GM19240 (cell line): ENCODE measurements around the gene CD34.

ENCODE experiments used
- DNase-seq: peaks from one replicate; pipeline ENCODE4 v3.0.0; 2011; ENCODE audit warnings: low spot score; ENCODE audit not compliant: insufficient read length

Gene CD34

GRCh38 chr1:207836591-207837347, 74.2 kb downstream of the CD34 start:
- no peak for DNase-seq

- no peak for DNase-seq
Measured at GRCh38 chr1:207835958-207836357, 75.0 kb downstream of the CD34 start.

GRCh38 chr1:207833956-207834660, 76.8 kb downstream of the CD34 start:
- no peak for DNase-seq

GRCh38 chr1:207833381-207833780, 77.5 kb downstream of the CD34 start:
- no peak for DNase-seq

DNA sequence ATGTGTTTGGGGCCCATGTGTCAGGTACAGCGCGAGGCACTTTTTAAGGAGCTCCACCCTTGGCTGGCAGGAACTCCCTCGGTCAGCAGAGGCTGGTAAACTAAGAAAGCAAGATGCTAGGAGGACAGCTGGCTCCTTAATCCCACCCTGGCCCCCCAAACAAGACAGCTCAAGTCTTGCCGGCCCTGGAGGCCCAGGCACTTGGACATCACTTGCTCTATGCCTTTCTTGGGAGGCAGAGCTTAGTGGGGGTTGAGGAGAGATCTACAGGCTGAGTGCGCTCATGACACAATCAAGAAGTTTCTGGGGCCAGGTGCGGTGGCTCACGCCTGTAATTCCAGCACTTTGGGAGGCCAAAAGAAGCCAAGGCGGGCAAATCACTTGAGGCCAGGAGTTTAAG, 78.1 kb downstream of the CD34 start:
- no peak for DNase-seq

DNA sequence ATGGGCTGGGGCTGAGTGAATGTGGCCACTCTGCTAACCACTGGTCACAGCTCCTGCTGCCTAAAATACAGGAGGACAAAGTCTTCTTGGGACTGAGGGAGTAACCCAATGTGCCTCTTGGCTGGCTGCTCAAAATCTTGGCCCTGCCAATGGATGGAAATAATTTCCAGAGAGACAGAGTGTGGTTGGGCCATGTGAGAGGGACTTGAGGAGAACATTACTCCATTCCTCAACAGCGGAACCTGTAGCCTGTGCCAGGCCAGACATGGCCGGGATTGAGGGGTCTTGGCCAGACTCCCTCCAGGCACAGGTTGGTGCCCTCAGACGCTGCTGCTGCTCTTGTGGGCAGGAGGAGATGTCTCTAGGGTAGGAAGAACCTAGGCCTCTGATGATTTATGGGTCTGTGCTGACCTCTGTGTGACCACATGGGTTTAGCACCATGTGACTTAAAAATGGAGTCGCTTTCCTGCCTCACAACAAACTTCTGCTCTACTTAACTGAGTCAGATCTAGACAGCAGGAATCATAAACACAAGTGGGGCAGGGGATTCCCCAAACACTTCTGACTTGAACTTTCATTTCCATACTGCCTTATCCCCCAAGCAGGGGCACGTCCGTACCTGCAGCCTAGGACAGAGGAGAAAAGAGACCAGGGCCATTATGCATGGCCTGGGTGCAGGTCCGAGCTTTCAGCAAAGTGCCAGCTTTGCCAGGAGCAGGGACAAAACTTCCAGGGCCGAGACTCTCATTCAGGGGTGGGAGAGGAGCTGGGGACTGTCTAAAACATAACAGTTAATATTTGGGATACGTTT, 79.2 kb downstream of the CD34 start:
- peak; percentile 60 for DNase-seq
